GM23338 (cell line): ENCODE data around the gene DHRS12. TPM values are rescaled to one million over a fixed set of nuclear protein-coding genes. Genes with fewer than 3 reads are reported as not detected.

ENCODE experiments used
- ATAC-seq: fragments of 200-7000 bp; cut with Tn5 transposase; 3 replicates; pipeline ENCODE4 v1.9.1; 2020
- DNase-seq: peaks from one replicate; pipeline ENCODE4 v3.0.0-alpha.2; 2015; ENCODE audit warnings: low spot score
- H2AFZ ChIP-seq: fragments of 200-600 bp; sonication (generic); 2 replicates; pipeline ENCODE4 v1.8.0; 2016; ENCODE audit warnings: antibody characterized with exemption, mild to moderate bottlenecking, moderate library complexity
- H3F3A ChIP-seq: fragments of 200-600 bp; sonication (generic); replicated peaks from 2 replicates; pipeline ENCODE4 v1.8.0; 2017; ENCODE audit warnings: antibody characterized with exemption, mixed run types, low read depth
- H3K27ac ChIP-seq: fragments of 200-600 bp; sonication (generic); 2 replicates; pipeline ENCODE4 v1.6.1; 2016; ENCODE audit warnings: low read depth
- H3K27me3 ChIP-seq: fragments of 200-600 bp; sonication (generic); 2 replicates; pipeline ENCODE4 v1.8.0; 2016; ENCODE audit warnings: mild to moderate bottlenecking, mixed run types, moderate library complexity; ENCODE audit not compliant: insufficient read depth
- H3K36me3 ChIP-seq: fragments of 200-600 bp; sonication (generic); 2 replicates; pipeline ENCODE4 v1.8.0; 2016; ENCODE audit warnings: mild to moderate bottlenecking; ENCODE audit not compliant: insufficient read depth
- H3K4me1 ChIP-seq: fragments of 200-600 bp; sonication (generic); 2 replicates; pipeline ENCODE4 v1.8.0; 2016; ENCODE audit warnings: mild to moderate bottlenecking, moderate library complexity; ENCODE audit not compliant: insufficient read depth
- H3K4me2 ChIP-seq: fragments of 200-600 bp; sonication (generic); 2 replicates; pipeline ENCODE4 v1.7.1; 2017; ENCODE audit warnings: mixed run types
- H3K4me3 ChIP-seq: fragments of 200-600 bp; sonication (generic); 2 replicates; pipeline ENCODE4 v1.6.1; 2016; ENCODE audit warnings: mixed run types
- H3K79me2 ChIP-seq: fragments of 200-600 bp; sonication (generic); replicated peaks from 2 replicates; pipeline ENCODE4 v1.8.0; 2017; ENCODE audit warnings: mild to moderate bottlenecking; ENCODE audit not compliant: insufficient read depth
- H3K9me2 ChIP-seq: fragments of 200-600 bp; sonication (generic); 2 replicates; pipeline ENCODE4 v1.8.0; 2017; ENCODE audit not compliant: insufficient read depth
- H4K20me1 ChIP-seq: fragments of 200-600 bp; sonication (generic); replicated peaks from 2 replicates; pipeline ENCODE4 v1.8.0; 2017; ENCODE audit warnings: mild to moderate bottlenecking; ENCODE audit not compliant: insufficient read depth
- H3K27ac Mint-ChIP-seq: 2 replicates; pipeline ENCODE4 v1.8.0; 2020; ENCODE audit warnings: inconsistent platforms, mild to moderate bottlenecking, moderate library complexity, mixed read lengths
- H3K27me3 Mint-ChIP-seq: 3 replicates; pipeline ENCODE4 v1.8.0; 2022; ENCODE audit warnings: low read depth, mild to moderate bottlenecking, moderate library complexity, mixed read lengths, inconsistent platforms; ENCODE audit not compliant: insufficient read depth, poor library complexity
- H3K36me3 Mint-ChIP-seq: 3 replicates; pipeline ENCODE4 v1.8.0; 2021; ENCODE audit warnings: low read depth, mild to moderate bottlenecking, inconsistent platforms, moderate library complexity, mixed read lengths
- H3K4me1 Mint-ChIP-seq: 3 replicates; pipeline ENCODE4 v1.8.0; 2020; ENCODE audit warnings: mild to moderate bottlenecking, inconsistent platforms, mixed read lengths
- H3K4me3 Mint-ChIP-seq: 3 replicates; pipeline ENCODE4 v1.8.0; 2021; ENCODE audit warnings: moderate library complexity, mild to moderate bottlenecking, inconsistent platforms, mixed read lengths
- H3K9me3 Mint-ChIP-seq: 3 replicates; pipeline ENCODE4 v1.8.0; 2020; ENCODE audit warnings: moderate library complexity, mild to moderate bottlenecking, inconsistent platforms, mixed read lengths
- CREB1 ChIP-seq: fragments of 250-450 bp; sonication (Bioruptor Pico); IDR thresholded peaks from 2 replicates; pipeline ENCODE4 v1.5.0; 2020; ENCODE audit warnings: low read depth, mild to moderate bottlenecking, moderate library complexity
- CTCF ChIP-seq, 2 experiments: fragments of 200-600 bp in 1 of 2; sonication (generic) in 1 of 2; conservative IDR thresholded peaks; 2 replicates each; pipeline versions ENCODE4 v1.5.1 to v1.6.1; 2016 to 2017; ENCODE audit warnings: antibody characterized with exemption in 2 of 2, low read depth in 2 of 2, mild to moderate bottlenecking in 2 of 2, moderate library complexity in 1 of 2
- EZH2 ChIP-seq: fragments of 200-600 bp; sonication (generic); IDR thresholded peaks from one replicate; pipeline ENCODE4 v1.8.0; 2017; ENCODE audit warnings: antibody characterized with exemption, mild to moderate bottlenecking, low read depth; ENCODE audit not compliant: unreplicated experiment
- JUNB ChIP-seq: IDR thresholded peaks from one replicate; pipeline ENCODE4 v1.6.1; 2016; ENCODE audit warnings: antibody characterized with exemption; ENCODE audit not compliant: unreplicated experiment
- NANOG ChIP-seq: IDR thresholded peaks from 2 replicates; pipeline ENCODE4 v1.6.1; 2016; ENCODE audit warnings: antibody characterized with exemption, borderline replicate concordance
- POLR2AphosphoS5 ChIP-seq: IDR thresholded peaks from 2 replicates; pipeline ENCODE4 v1.6.1; 2016; ENCODE audit warnings: antibody characterized with exemption, low read depth
- STAT1 ChIP-seq: IDR thresholded peaks from one replicate; pipeline ENCODE4 v1.6.1; 2016; ENCODE audit warnings: antibody characterized with exemption; ENCODE audit not compliant: unreplicated experiment
- ZNF114 ChIP-seq: fragments of 250-450 bp; sonication (Bioruptor Pico); IDR thresholded peaks from 2 replicates; pipeline ENCODE4 v1.5.0; 2020; ENCODE audit warnings: mild to moderate bottlenecking, moderate library complexity
- ZNF462 ChIP-seq: fragments of 250-450 bp; sonication (Bioruptor Pico); IDR thresholded peaks from 2 replicates; pipeline ENCODE4 v1.5.0; 2020; ENCODE audit warnings: mild to moderate bottlenecking, moderate library complexity
- polyA plus RNA-seq: library from polyadenylated mRNA; unstranded; fragments of >200 nt; fragmentation: Nextera tagmentation; extraction: Ambion mirVana; gene quantifications from 2 replicates; pipeline ENCODE4 v1.2.1, GENCODE V29; 2016
- total RNA-seq: library from RNA; depleted of rRNA; stranded (reverse); fragments of >200 nt; shearing (Covaris generic); gene quantifications from 2 replicates; pipeline ENCODE4 v1.2.3, GENCODE V29; 2014
- TF ChIP-seq, protein P1 (sequence below): IDR thresholded peaks from 2 replicates; pipeline ENCODE4 v1.6.1; 2016; ENCODE audit warnings: antibody characterized with exemption
- TF ChIP-seq, protein P2 (sequence below): IDR thresholded peaks from one replicate; pipeline ENCODE4 v1.6.1; 2018; ENCODE audit warnings: antibody characterized with exemption; ENCODE audit not compliant: unreplicated experiment

Gene DHRS12
- total and polyA plus RNA-seq, 2 experiments from 2014 or later: 4.6 to 12.2 TPM

- TF ChIP-seq ZNF462 (CRISPR knock-in tag): no peak
Measured at GRCh38 chr13:51730927-51731326, 73.0 kb downstream of the DHRS12 start (continued).

DNA sequence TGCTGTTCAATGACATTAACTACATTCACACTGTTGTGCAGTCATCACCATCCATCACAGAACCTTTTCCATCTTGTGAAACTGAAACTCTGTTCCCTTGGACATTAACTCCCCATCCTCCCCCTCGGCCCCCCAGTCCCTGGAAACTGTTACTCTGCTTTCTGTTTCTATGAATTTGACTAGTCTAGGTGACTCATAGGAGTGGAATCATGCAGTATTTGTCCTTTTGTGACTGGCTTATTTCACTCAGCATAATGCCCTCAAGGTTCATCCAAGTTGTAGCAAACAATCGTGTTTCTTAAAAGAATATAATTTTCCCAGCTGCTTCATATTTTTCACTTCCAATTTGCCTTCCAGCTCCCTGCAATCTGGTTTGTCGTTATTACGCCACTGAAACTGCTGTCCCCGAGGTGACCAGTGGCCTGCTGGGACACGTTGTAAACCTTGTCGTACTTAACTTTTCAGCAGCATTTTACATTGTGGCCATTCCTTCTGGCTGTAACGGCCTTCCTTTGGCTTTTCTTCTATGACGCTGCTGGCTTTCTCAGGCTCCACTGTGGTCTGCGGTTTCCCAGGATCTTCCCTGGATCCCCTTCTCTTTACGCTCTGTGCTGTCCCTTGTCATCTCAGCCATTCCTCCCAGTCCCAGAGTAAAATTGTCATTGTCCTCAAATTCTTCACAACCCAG is 74.0 kb downstream of the DHRS12 start:
- Histone ChIP-seq H3K27me3 (no peaks in the 10 kb centered on the region), H3K9me2 (no peaks in the 10 kb centered on the region), H3K27ac (no peak overlapping the region), H2AFZ (no peak overlapping the region), H3K36me3 (0 out of 2 replicates have a peak, but pooled peaks cover 4% of the 10 kb centered on the region), H3K4me2 (no peak overlapping the region), H3K79me2 (no peaks in the 10 kb centered on the region), H4K20me1 (peaks cover 3% of the 10 kb centered on the region; the same call in 1 of the 2 replicates), H3F3A (no peaks in the 10 kb centered on the region), H3K4me3 (no peak overlapping the region), H3K4me1 (no peaks in the 10 kb centered on the region; the same call in 1 of the 2 replicates)
- DNase-seq: no peak
- no peak for ATAC-seq
- peaks cover 11% of the 10 kb centered on the region; the same call in 2 of the 3 replicates for H3K36me3 Mint-ChIP-seq
- H3K9me3 Mint-ChIP-seq: no peaks in the 10 kb centered on the region
- no peak overlapping the region for H3K4me3 Mint-ChIP-seq
- peaks cover 7% of the 10 kb centered on the region for H3K27me3 Mint-ChIP-seq
- H3K4me1 Mint-ChIP-seq: peaks cover 8% of the 10 kb centered on the region
- no peak overlapping the region for H3K27ac Mint-ChIP-seq
- TF ChIP-seq, protein P1, sequence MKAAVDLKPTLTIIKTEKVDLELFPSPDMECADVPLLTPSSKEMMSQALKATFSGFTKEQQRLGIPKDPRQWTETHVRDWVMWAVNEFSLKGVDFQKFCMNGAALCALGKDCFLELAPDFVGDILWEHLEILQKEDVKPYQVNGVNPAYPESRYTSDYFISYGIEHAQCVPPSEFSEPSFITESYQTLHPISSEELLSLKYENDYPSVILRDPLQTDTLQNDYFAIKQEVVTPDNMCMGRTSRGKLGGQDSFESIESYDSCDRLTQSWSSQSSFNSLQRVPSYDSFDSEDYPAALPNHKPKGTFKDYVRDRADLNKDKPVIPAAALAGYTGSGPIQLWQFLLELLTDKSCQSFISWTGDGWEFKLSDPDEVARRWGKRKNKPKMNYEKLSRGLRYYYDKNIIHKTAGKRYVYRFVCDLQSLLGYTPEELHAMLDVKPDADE: no peak
- TF ChIP-seq CREB1 (CRISPR knock-in tag) (no peak), CTCF (conservative IDR thresholded peaks at IDR 0.05; ENCODE audit: low read depth in 2 of 2) (no peak), JUNB (no peak), STAT1 (no peak), NANOG (no peak), ZNF114 (CRISPR knock-in tag) (no peak), EZH2 (no peak), POLR2AphosphoS5 (no peak)
- TF ChIP-seq, protein P2, sequence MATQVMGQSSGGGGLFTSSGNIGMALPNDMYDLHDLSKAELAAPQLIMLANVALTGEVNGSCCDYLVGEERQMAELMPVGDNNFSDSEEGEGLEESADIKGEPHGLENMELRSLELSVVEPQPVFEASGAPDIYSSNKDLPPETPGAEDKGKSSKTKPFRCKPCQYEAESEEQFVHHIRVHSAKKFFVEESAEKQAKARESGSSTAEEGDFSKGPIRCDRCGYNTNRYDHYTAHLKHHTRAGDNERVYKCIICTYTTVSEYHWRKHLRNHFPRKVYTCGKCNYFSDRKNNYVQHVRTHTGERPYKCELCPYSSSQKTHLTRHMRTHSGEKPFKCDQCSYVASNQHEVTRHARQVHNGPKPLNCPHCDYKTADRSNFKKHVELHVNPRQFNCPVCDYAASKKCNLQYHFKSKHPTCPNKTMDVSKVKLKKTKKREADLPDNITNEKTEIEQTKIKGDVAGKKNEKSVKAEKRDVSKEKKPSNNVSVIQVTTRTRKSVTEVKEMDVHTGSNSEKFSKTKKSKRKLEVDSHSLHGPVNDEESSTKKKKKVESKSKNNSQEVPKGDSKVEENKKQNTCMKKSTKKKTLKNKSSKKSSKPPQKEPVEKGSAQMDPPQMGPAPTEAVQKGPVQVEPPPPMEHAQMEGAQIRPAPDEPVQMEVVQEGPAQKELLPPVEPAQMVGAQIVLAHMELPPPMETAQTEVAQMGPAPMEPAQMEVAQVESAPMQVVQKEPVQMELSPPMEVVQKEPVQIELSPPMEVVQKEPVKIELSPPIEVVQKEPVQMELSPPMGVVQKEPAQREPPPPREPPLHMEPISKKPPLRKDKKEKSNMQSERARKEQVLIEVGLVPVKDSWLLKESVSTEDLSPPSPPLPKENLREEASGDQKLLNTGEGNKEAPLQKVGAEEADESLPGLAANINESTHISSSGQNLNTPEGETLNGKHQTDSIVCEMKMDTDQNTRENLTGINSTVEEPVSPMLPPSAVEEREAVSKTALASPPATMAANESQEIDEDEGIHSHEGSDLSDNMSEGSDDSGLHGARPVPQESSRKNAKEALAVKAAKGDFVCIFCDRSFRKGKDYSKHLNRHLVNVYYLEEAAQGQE: no peak
